ENCODE results near the gene RFX8.

- no peak for TF ChIP-seq CTCF (conservative IDR thresholded peaks at IDR 0.05; ENCODE audit: low read depth, low read length)
- TF ChIP-seq EZH2 (IDR thresholded peaks at IDR 0.05; ENCODE audit: borderline replicate concordance, low read depth, low read length, poor library complexity, severe bottlenecking) = no peak
Measured at GRCh38 chr2:101395545-101396315, 79.2 kb downstream of the RFX8 start.

Data from A673 (cell line).